Ectodermal cell (in vitro differentiated cells): ENCODE data around the gene RBMS1.

Experiments used
- H3K27ac ChIP-seq: 2 replicates; pipeline ENCODE4 v1.7.0; 2013; ENCODE audit warnings: mild to moderate bottlenecking, low read depth, low read length; ENCODE audit not compliant: insufficient read depth, poor library complexity, severe bottlenecking
- H3K27me3 ChIP-seq: 2 replicates; pipeline ENCODE4 v1.7.0; 2013; ENCODE audit warnings: mild to moderate bottlenecking, low read length; ENCODE audit not compliant: insufficient read depth, control insufficient read depth, poor library complexity, severe bottlenecking
- H3K36me3 ChIP-seq: one replicate; pipeline ENCODE4 v1.7.0; 2013; ENCODE audit warnings: low read length; ENCODE audit not compliant: control insufficient read depth, insufficient read depth
- H3K4me1 ChIP-seq: one replicate; pipeline ENCODE4 v1.7.0; 2013; ENCODE audit warnings: low read length; ENCODE audit not compliant: control insufficient read depth, insufficient read depth
- H3K4me3 ChIP-seq: 2 replicates; pipeline ENCODE4 v1.7.0; 2013; ENCODE audit warnings: low read depth, low read length, control low read depth; ENCODE audit not compliant: insufficient read depth
- H3K9me3 ChIP-seq: 2 replicates; pipeline ENCODE4 v1.7.0; 2013; ENCODE audit warnings: mild to moderate bottlenecking, low read length, moderate library complexity; ENCODE audit not compliant: control insufficient read depth
- WGBS, 2 experiments: methylation state at CpG; one replicate each; pipeline ENCODE4 v1.1.7; 2013; ENCODE audit warnings: missing lambda C conversion rate in 2 of 2; 5-methylcytosine and 5-hydroxymethylcytosine counted together

The RBMS1 gene

DNA sequence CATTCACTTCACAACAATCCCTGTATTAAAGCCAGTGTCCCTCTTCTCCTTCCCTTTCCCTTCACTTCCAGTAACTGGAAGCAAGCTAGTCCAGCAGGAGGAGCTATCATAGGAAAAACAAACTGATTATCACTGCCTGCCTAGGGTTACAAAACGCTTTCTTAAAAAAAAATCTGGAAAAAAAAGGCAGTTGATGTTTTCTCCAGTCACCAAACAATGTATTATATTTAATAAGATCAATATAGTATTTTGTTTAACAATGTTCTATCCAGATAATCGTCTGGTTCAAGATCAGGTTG, 214.8 kb downstream of the RBMS1 start:
- H3K9me3 ChIP-seq, result no peaks in the 10 kb centered on the region
- H3K27ac ChIP-seq, result no peak overlapping the region
- no peaks in the 10 kb centered on the region for H3K4me1 ChIP-seq
- H3K27me3 ChIP-seq, result no peaks in the 10 kb centered on the region
- H3K36me3 ChIP-seq, result peaks cover 26% of the 10 kb centered on the region
- WGBS, 2 experiments, result 20 to 36% methylated on average over 1 to 2 of the region's 2 CpGs
- no peak overlapping the region for H3K4me3 ChIP-seq

DNA sequence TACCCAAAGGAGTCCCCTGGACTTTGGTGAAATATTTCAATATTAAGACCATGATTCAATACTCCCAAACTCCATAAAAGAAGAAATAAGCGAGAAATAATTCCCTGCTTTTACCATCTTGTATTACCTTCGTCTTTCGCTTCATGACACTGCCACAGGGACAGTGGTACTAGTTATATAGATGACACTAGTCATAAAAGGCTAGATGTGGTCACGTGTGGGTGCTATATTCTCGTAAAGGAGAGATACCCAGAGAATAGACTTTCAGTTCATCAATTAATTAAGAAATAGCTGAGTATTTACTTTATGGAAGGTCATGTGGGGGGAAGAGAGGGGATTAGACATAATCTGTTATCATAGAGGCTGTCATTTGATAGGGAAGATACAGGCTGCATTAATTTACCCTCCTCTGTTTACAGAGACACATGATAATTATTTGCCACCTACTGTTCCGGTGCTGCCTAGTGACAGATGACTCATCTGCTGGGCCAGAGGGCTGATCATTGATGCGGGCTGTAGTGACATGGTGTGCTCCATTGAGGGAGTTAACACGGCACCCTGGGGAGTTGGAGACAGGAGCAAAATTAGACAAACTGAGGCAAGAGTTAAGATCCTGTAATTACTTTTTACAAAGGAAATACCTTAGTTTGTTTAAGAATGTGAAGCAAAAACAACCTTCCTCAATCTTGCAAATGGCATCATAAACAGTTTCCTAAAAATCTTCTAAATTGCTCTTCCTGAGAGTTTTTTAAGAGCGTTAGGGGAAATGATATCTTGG, 215.3 kb downstream of the RBMS1 start:
- no peak overlapping the region for H3K4me3 ChIP-seq
- H3K9me3 ChIP-seq, result no peaks in the 10 kb centered on the region
- H3K36me3 ChIP-seq, result peaks cover 26% of the 10 kb centered on the region
- H3K27ac ChIP-seq, result no peak overlapping the region
- no peaks in the 10 kb centered on the region for H3K27me3 ChIP-seq
- H3K4me1 ChIP-seq, result no peaks in the 10 kb centered on the region
- 87 to 95% methylated on average over 8 to 9 of the region's 9 CpGs for WGBS, 2 experiments

DNA sequence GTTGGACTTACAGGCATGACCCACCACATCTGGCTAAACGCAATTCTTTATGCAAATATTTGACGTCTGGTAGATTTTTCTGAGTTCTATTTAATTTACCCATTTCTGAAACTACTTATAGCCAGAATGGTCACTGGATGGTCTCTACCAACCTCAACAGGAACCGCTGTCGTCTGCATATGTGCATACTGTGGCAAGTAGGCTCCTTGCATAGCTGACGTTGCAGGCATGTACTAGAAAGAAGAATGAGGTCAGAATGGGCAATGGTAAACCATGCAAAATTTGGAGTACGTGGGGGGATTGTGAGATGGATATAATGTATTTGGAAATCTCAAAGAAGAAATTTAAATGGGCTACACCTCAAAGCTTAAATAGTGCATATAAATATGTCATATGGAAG, 216.5 kb downstream of the RBMS1 start:
- Histone ChIP-seq H3K9me3 (no peaks in the 10 kb centered on the region), H3K36me3 (peaks cover 26% of the 10 kb centered on the region)
- 95 to 97% methylated on average over 6 of the region's 6 CpGs for WGBS, 2 experiments

DNA sequence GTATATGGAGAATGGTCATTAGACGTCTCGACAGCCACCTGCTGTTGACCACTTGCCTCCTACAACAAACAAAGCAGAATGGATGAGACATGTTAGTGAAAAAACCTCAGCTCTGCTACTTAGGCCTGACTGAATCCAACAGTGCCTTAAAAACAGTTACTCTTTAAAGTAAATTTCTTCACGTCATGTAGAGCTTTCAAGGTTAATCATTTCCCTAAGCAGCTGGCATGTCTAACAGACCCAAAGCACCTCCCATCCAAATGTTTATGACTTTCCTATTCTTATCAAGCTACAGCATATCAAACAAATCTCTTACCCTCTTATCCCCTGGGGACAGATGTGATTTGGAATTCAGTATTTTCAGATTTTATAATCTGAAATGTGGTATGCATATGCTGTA, 218.0 kb downstream of the RBMS1 start:
- Histone ChIP-seq H3K27ac (no peak overlapping the region), H3K27me3 (no peaks in the 10 kb centered on the region), H3K36me3 (peaks cover 21% of the 10 kb centered on the region), H3K9me3 (no peaks in the 10 kb centered on the region), H3K4me3 (no peak overlapping the region), H3K4me1 (peaks cover 15% of the 10 kb centered on the region)
- WGBS, 2 experiments, result 80 to 95% methylated on average over 3 of the region's 3 CpGs

More for the DNA sequence above, 216.5 kb downstream of the RBMS1 start:
- Histone ChIP-seq H3K27ac (no peak overlapping the region), H3K4me3 (no peak overlapping the region), H3K4me1 (no peaks in the 10 kb centered on the region), H3K27me3 (no peaks in the 10 kb centered on the region)

- 84 to 86% methylated on average over 20 to 21 of the region's 21 CpGs for WGBS, 2 experiments
- H3K36me3 ChIP-seq, result peaks cover 2% of the 10 kb centered on the region
- peaks cover 25% of the 10 kb centered on the region for H3K4me1 ChIP-seq
- H3K27ac ChIP-seq, result peak overlapping the region; percentile 96
- no peaks in the 10 kb centered on the region for H3K9me3 ChIP-seq
- no peaks in the 10 kb centered on the region for H3K27me3 ChIP-seq
- H3K4me3 ChIP-seq, result no peak overlapping the region
Observed at GRCh38 chr2:160271171-160272086, 222.2 kb downstream of the RBMS1 start.

DNA sequence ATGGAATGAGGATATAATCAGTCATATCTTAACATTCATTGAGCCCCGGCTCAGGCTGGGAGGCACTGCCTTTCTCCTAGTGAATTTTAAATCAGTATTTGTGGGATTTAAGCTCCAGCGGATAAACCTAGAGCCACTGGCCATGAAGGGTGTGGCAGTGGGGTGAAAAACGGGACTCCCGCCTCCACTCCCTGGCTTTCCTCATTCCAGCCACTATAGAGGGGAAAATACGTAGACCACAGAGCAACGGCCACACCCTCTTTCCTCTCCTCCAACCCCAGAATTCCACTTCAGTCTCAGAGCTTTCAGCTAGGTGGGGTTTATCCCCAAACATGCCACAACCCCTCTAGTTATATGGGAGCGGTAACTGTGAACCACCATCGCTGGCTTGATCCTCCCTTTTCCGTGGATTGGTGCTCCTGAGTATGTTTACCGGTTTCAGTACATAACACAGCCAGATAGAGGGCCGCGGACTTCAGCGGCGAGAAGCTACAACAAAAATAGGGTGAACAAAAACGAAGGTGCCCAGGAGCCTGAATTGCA, 223.0 kb downstream of the RBMS1 start:
- H3K9me3 ChIP-seq, result no peaks in the 10 kb centered on the region
- peak overlapping the region; percentile 42 for H3K4me3 ChIP-seq
- no peaks in the 10 kb centered on the region for H3K36me3 ChIP-seq
- H3K27me3 ChIP-seq, result no peaks in the 10 kb centered on the region
- peak overlapping the region; percentile 96 for H3K27ac ChIP-seq
- WGBS, 2 experiments, result 76 to 85% methylated on average over 15 of the region's 15 CpGs
- peaks cover 25% of the 10 kb centered on the region for H3K4me1 ChIP-seq

GRCh38 chr2:160269803-160270570, 223.6 kb downstream of the RBMS1 start:
- H3K9me3 ChIP-seq, result no peaks in the 10 kb centered on the region
- H3K4me1 ChIP-seq, result peaks cover 25% of the 10 kb centered on the region
- H3K4me3 ChIP-seq, result peak overlapping the region; percentile 42
- H3K27ac ChIP-seq, result peak overlapping the region; percentile 96
- H3K36me3 ChIP-seq, result no peaks in the 10 kb centered on the region
- no peaks in the 10 kb centered on the region for H3K27me3 ChIP-seq
- WGBS, 2 experiments, result 2% methylated on average over 53 of the region's 53 CpGs

DNA sequence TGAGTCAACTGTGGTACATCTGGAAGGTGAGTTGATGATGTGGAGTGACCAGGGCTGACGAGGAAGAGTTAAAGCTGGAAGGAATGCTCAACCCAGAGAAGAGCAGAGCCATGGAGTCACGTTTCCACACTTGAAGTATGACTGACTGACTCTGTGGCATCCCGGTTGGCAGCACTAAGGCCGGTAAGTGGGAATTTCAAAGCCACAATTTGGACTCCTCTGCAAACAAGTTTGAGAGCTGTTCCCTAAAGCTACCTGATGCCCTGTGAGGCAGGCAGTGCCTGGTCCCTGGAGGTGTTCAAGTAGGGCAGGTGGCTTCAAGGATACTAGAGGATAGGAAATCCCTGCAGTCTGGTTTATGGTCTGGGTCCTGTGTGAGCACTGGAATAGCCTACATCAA, 224.2 kb downstream of the RBMS1 start:
- peaks cover 25% of the 10 kb centered on the region for H3K4me1 ChIP-seq
- 89 to 90% methylated on average over 4 of the region's 4 CpGs for WGBS, 2 experiments
- H3K27me3 ChIP-seq, result no peaks in the 10 kb centered on the region
- no peaks in the 10 kb centered on the region for H3K9me3 ChIP-seq
- no peaks in the 10 kb centered on the region for H3K36me3 ChIP-seq
- H3K27ac ChIP-seq, result peak overlapping the region; percentile 96
- H3K4me3 ChIP-seq, result peak overlapping the region; percentile 42

- Histone ChIP-seq H3K4me3 (no peak overlapping the region), H3K36me3 (no peaks in the 10 kb centered on the region), H3K27me3 (no peaks in the 10 kb centered on the region), H3K4me1 (peaks cover 25% of the 10 kb centered on the region), H3K27ac (no peak overlapping the region), H3K9me3 (no peaks in the 10 kb centered on the region)
- 96 to 98% methylated on average over 1 to 2 of the region's 2 CpGs for WGBS, 2 experiments
Observed at GRCh38 chr2:160268151-160268781, 225.3 kb downstream of the RBMS1 start.
